ES-I3 (cell line): ENCODE results near the gene TRIM58.
A peak's percentile ranks its signal among the peaks of the same experiment; 100 is the strongest.

Experiments used
- H3K36me3 ChIP-seq: 2 replicates; pipeline ENCODE4 v1.6.1; 2013; ENCODE audit warnings: mild to moderate bottlenecking, low read length, control low read depth, moderate library complexity; ENCODE audit not compliant: insufficient read depth
- H3K4me1 ChIP-seq: 2 replicates; pipeline ENCODE4 v1.6.1; 2013; ENCODE audit warnings: mild to moderate bottlenecking, control low read depth, low read length; ENCODE audit not compliant: insufficient read depth
- H3K9ac ChIP-seq: 2 replicates; pipeline ENCODE4 v1.6.1; 2013; ENCODE audit warnings: low read depth, mild to moderate bottlenecking, low read length, moderate library complexity
- H3K9me3 ChIP-seq: 2 replicates; pipeline ENCODE4 v1.6.1; 2013; ENCODE audit warnings: mild to moderate bottlenecking, low read length, moderate library complexity; ENCODE audit not compliant: control insufficient read depth, insufficient read depth

TRIM58 gene

GRCh38 chr1:247857069-247857984, at the start of gene TRIM58:
TRIM58 (plus strand) TSS chr1:247857187; CDS start chr1:247857247, 60 bp downstream.
- Histone ChIP-seq H3K9me3 (no peaks in the 10 kb centered on the region), H3K4me1 (peaks cover 2% of the 10 kb centered on the region; the same call in 1 of the 2 replicates), H3K9ac (peak within 1 kb of the TSS; percentile 86), H3K36me3 (no peaks in the 10 kb centered on the region)

GRCh38 chr1:247812637-247813036, 44.4 kb upstream of the TRIM58 start:
- Histone ChIP-seq H3K4me1 (no peaks in the 10 kb centered on the region), H3K36me3 (no peaks in the 10 kb centered on the region), H3K9me3 (no peaks in the 10 kb centered on the region), H3K9ac (no peak overlapping the region)

- no peak overlapping the region for H3K9ac ChIP-seq
- no peaks in the 10 kb centered on the region for H3K9me3 ChIP-seq
- H3K36me3 ChIP-seq: no peaks in the 10 kb centered on the region
- peaks cover 5% of the 10 kb centered on the region for H3K4me1 ChIP-seq
These were observed 34.9 kb upstream of the TRIM58 start for GRCh38 chr1:247822060-247822459.

- peaks cover 5% of the 10 kb centered on the region for H3K4me1 ChIP-seq
- no peak within 1 kb of the TSS for H3K9ac ChIP-seq
- no peaks in the 10 kb centered on the region for H3K9me3 ChIP-seq
- no peaks in the 10 kb centered on the region for H3K36me3 ChIP-seq
These were observed 33.0 kb upstream of the TRIM58 start, which contains the start of gene OR14A16 for GRCh38 chr1:247824023-247824422. OR14A16 (minus strand) TSS chr1:247824119; CDS start chr1:247815729, 8,390 bp downstream.

- H3K9me3 ChIP-seq: no peaks in the 10 kb centered on the region
- peaks cover 5% of the 10 kb centered on the region for H3K4me1 ChIP-seq
- H3K9ac ChIP-seq: no peak overlapping the region
- H3K36me3 ChIP-seq: no peaks in the 10 kb centered on the region
These were observed 31.6 kb upstream of the TRIM58 start for GRCh38 chr1:247825362-247825761.

- no peaks in the 10 kb centered on the region for H3K36me3 ChIP-seq
- H3K9me3 ChIP-seq: no peaks in the 10 kb centered on the region
- H3K9ac ChIP-seq: no peak overlapping the region
- H3K4me1 ChIP-seq: no peaks in the 10 kb centered on the region
These were observed 27.3 kb upstream of the TRIM58 start for GRCh38 chr1:247829656-247830055.

GRCh38 chr1:247833601-247834000, 23.4 kb upstream of the TRIM58 start:
- Histone ChIP-seq H3K36me3 (no peaks in the 10 kb centered on the region), H3K4me1 (no peaks in the 10 kb centered on the region), H3K9ac (no peak overlapping the region), H3K9me3 (no peaks in the 10 kb centered on the region)

GRCh38 chr1:247840818-247841217, 16.2 kb upstream of the TRIM58 start:
- H3K4me1 ChIP-seq: peaks cover 9% of the 10 kb centered on the region; the same call in 1 of the 2 replicates
- H3K9ac ChIP-seq: no peak overlapping the region
- H3K9me3 ChIP-seq: no peaks in the 10 kb centered on the region
- H3K36me3 ChIP-seq: no peaks in the 10 kb centered on the region

GRCh38 chr1:247841796-247842195, 15.2 kb upstream of the TRIM58 start, which contains the start of gene OR11L1:
OR11L1 (minus strand) TSS chr1:247841896; CDS start chr1:247841896, 0 bp downstream.
- H3K36me3 ChIP-seq: no peaks in the 10 kb centered on the region
- peaks cover 9% of the 10 kb centered on the region; the same call in 1 of the 2 replicates for H3K4me1 ChIP-seq
- H3K9ac ChIP-seq: no peak within 1 kb of the TSS
- no peaks in the 10 kb centered on the region for H3K9me3 ChIP-seq

- H3K36me3 ChIP-seq: no peaks in the 10 kb centered on the region
- peaks cover 9% of the 10 kb centered on the region; the same call in 1 of the 2 replicates for H3K4me1 ChIP-seq
- H3K9me3 ChIP-seq: no peaks in the 10 kb centered on the region
- no peak overlapping the region for H3K9ac ChIP-seq
These were observed 13.6 kb upstream of the TRIM58 start for GRCh38 chr1:247843411-247843810.

GRCh38 chr1:247845011-247845692, 11.8 kb upstream of the TRIM58 start:
- Histone ChIP-seq H3K4me1 (peaks cover 9% of the 10 kb centered on the region; the same call in 1 of the 2 replicates), H3K9me3 (no peaks in the 10 kb centered on the region), H3K9ac (no peak overlapping the region), H3K36me3 (no peaks in the 10 kb centered on the region)

- Histone ChIP-seq H3K4me1 (peaks cover 9% of the 10 kb centered on the region; the same call in 1 of the 2 replicates), H3K9ac (no peak overlapping the region), H3K9me3 (no peaks in the 10 kb centered on the region), H3K36me3 (no peaks in the 10 kb centered on the region)
These were observed 11.3 kb upstream of the TRIM58 start for GRCh38 chr1:247845693-247846017.

GRCh38 chr1:247848346-247848745, 8.6 kb upstream of the TRIM58 start:
- Histone ChIP-seq H3K4me1 (peaks cover 9% of the 10 kb centered on the region; the same call in 1 of the 2 replicates), H3K9me3 (no peaks in the 10 kb centered on the region)

GRCh38 chr1:247849616-247850015, 7.4 kb upstream of the TRIM58 start:
- Histone ChIP-seq H3K9ac (no peak overlapping the region), H3K4me1 (0 out of 2 replicates have a peak, but pooled peaks cover 2% of the 10 kb centered on the region), H3K36me3 (no peaks in the 10 kb centered on the region), H3K9me3 (no peaks in the 10 kb centered on the region)

More at GRCh38 chr1:247848346-247848745, 8.6 kb upstream of the TRIM58 start:
- no peaks in the 10 kb centered on the region for H3K36me3 ChIP-seq
- H3K9ac ChIP-seq: no peak overlapping the region
